Heart left ventricle (tissue), 13 donors: ENCODE measurements around the gene DTX3.

Experiments used
- POLR2A ChIP-seq, 2 donors: fragments of 450-650 bp; IDR thresholded peaks; one replicate each; pipeline ENCODE4 v1.6.1; 2017; ENCODE audit warnings: antibody characterized with exemption in 2 of 2, mild to moderate bottlenecking in 2 of 2, moderate library complexity in 2 of 2
- TF ChIP-seq, protein P1 (sequence below), 12 donors: fragments of 200-600 bp; sonication (generic) in 4 of 12; IDR thresholded peaks; one replicate each; pipeline versions ENCODE4 v1.5.0 to v1.8.0; 2018 to 2022; ENCODE audit warnings: antibody characterized with exemption in 12 of 12, mild to moderate bottlenecking in 5 of 12
- donor health status: ischemic (EF 13 %, LVEDD 7.1; RV severe dilation, severe dysfunction).
- donor health status: DM: no; HTN: yes; CAD: no.
- donor health status: DM: no; HTN: no; CAD: no.
- donor health status: ischemic (EF 25% LVEDD 6.9; RV normal size, moderate dysfunction).
- donor health status: ischemic (EF 25% LVEDD 5.7; RV mildly dilated, moderate dysfunction).
- donor health status: ischemic (EF 35%, LVEDD 5.7; RV mildly dilated, moderate dysfunction).
- donor health status: nonischemic (EF 11% LVEDD 7.7; RV severe dilation, severe dysfunction).
- donor health status: DM: yes; HTN: yes; CAD: no.
- donor health status: PGD.
- donor health status: ischemic (EF 29% LVEDD 5.4; RV normal size, mild dysfunction).
- donor health status: nonischemic (EF 23%, LVEDD 6.1; RV moderate dilation, normal function).

DNA sequence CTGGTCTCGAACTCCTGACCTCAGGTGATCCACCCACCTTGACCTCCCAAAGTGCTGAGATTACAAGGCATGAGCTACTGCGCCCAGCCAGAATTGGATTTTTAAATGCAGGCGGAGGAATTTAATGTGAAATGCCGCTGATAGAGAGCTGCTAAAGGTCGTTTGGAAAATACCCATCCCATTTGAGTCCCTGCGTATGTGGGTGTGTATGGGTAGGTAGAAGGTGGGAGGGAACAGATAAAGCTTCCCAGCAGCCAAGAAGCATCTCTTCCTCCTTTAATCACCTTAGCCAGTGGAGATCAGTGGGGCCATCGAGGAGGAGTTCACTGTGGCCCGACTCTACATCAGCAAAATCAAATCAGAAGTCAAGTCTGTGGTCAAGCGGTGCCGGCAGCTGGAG lies 29.8 kb upstream of the DTX3 start:
- TF ChIP-seq, protein P1, sequence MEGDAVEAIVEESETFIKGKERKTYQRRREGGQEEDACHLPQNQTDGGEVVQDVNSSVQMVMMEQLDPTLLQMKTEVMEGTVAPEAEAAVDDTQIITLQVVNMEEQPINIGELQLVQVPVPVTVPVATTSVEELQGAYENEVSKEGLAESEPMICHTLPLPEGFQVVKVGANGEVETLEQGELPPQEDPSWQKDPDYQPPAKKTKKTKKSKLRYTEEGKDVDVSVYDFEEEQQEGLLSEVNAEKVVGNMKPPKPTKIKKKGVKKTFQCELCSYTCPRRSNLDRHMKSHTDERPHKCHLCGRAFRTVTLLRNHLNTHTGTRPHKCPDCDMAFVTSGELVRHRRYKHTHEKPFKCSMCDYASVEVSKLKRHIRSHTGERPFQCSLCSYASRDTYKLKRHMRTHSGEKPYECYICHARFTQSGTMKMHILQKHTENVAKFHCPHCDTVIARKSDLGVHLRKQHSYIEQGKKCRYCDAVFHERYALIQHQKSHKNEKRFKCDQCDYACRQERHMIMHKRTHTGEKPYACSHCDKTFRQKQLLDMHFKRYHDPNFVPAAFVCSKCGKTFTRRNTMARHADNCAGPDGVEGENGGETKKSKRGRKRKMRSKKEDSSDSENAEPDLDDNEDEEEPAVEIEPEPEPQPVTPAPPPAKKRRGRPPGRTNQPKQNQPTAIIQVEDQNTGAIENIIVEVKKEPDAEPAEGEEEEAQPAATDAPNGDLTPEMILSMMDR (IDR thresholded peaks at IDR 0.05), result no peak
- no peak for TF ChIP-seq POLR2A (IDR thresholded peaks at IDR 0.05)
